ENCODE measurements around the gene CEP55.
A peak's percentile ranks its signal among the peaks of the same experiment; 100 is the strongest.
"Not testable (repeated sequence)": the region's sequence is repeated elsewhere in the genome, so short reads cannot be mapped to it uniquely, and the experiment has no call there.

The CEP55 gene

DNA sequence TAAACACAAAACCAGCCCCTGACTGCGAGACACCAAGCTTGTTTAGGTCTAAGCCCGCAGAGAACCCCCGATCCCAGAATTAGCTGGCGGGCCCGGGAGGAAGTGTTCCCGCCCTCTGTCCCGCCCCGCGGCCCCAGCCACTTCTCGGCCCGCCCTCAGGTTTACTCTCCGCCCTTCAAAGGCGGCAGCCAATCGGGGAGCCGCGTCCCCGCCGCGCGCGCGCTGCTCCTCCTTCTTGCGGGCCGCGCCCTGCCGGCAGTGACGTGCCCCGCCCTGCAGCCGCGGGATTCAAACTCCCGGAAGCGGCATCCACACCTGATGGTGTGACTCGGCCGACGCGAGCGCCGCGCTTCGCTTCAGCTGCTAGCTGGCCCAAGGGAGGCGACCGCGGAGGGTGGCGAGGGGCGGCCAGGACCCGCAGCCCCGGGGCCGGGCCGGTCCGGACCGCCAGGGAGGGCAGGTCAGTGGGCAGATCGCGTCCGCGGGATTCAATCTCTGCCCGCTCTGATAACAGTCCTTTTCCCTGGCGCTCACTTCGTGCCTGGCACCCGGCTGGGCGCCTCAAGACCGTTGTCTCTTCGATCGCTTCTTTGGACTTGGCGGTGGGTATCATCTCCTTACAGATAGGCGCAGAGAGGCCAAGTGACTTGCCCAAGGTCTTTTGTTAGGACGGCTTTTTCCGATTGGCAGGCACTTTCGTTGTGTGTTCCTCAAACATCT, at the start of gene CEP55:
TSS of gene CEP55 (plus strand) at position 291 of the 720 bp plus-strand sequence. CDS start 3,440 bp downstream, outside the sequence.
- peak; percentile 86 to 92 (median 89) for DNase-seq

DNA sequence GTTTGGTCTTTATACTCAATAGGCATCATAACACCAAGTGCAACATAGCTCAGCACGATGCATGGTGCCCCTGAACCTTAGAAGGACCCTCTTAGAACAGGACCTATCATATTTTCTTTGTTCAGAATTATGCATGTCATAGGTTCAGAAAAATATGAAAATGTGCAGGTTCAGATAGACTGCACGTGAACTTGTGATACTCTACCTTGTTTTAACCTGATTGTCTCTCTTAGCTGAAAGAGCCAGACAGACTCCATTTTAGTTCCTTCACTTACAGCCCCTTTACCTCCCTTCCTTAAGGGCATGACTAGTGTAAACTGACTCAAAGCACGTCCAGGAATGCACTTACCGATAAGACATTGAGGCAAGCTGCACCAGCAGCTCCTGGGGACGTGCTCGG, 49.4 kb upstream of the CEP55 start:
- no peak for DNase-seq

DNA sequence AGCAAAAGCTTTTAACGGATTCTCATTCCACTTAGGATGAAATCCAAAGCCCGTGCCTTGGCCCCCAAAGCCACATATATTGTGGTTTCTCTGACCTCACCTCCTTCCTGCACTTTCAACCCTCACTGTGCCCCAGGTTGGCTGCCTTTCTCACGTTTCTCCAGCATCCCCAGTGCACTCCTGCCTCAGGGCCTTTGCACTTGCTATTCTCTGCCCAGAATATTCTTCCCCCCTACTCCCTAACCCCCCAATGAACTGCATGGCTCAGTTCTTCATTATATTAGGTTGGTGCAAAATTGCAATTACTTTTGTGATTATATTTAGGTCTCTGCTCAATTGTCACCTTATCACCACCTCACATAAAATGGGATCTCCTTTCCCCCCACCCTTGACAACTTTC, 48.4 kb upstream of the CEP55 start:
- DNase-seq, result no peak

- no peak for DNase-seq
Measured at GRCh38 chr10:93451244-93451947, 45.0 kb upstream of the CEP55 start.

DNA sequence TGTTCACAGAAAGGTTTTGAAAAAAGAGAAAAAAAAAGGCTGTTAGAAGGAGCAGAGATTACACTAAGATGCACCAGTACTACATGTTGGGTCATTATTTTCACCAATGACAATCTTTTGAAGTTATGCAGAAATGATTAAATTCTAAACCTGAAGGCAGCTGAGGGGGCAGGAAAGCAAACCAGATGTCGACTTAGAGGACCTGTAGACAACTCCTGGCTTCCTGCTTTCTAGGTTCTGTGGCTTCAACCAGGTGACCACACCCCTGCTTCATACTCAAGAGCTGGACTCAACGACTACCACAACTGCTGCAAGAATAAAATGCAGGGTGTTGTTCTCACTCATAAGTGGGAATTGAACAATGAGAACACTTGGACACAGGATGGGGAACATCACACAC, 44.3 kb upstream of the CEP55 start:
- peak in 1 of 3 experiments; percentile 28 for DNase-seq

- DNase-seq, result no peak
Measured at GRCh38 chr10:93454146-93454545, 42.3 kb upstream of the CEP55 start.

GRCh38 chr10:93454736-93455135, 41.7 kb upstream of the CEP55 start:
- no peak for DNase-seq

GRCh38 chr10:93456480-93456879, 39.9 kb upstream of the CEP55 start:
- DNase-seq, result no peak

GRCh38 chr10:93457511-93457910, 38.9 kb upstream of the CEP55 start:
- no peak for DNase-seq

DNA sequence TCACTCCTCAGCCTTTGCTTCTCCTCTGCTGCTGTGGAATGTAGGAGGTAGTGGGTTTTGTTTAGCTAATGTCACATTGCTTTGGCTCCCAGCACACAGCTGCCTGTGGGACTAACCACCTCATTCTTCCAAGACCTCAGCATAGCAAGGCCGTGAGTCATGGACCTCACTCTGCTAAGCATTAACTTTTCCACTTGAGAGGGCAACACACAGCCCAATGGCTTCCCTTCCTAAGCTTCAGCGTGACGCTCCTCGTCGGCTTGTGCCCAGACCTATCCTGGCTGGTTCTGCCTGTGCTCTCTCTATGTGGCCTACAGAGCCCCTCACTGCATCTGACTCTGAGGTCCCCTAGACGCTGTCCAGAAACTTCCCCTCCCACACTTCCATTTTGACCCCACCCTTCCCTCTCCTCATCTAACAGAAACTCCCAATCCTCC, 37.6 kb upstream of the CEP55 start:
- DNase-seq, result no peak

DNA sequence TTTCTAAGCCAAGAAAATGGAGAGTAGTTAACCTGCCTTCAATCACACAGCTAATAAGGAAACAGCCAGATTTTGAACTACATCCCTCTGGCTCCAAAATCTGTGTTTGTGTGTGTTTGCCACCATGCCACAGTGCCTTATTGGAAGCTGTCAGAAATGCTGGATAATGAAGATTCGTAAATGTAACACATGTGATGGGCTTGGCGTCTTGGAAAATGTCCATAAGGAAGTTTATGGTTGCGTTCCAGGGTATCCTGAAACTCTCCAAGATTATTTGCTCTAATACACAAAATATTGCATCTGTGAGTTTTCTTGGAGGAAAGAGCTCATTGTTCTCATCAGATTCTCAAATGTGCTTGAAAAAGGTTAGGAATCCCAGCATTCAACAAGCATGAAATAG, 36.9 kb upstream of the CEP55 start:
- no peak for DNase-seq

DNA sequence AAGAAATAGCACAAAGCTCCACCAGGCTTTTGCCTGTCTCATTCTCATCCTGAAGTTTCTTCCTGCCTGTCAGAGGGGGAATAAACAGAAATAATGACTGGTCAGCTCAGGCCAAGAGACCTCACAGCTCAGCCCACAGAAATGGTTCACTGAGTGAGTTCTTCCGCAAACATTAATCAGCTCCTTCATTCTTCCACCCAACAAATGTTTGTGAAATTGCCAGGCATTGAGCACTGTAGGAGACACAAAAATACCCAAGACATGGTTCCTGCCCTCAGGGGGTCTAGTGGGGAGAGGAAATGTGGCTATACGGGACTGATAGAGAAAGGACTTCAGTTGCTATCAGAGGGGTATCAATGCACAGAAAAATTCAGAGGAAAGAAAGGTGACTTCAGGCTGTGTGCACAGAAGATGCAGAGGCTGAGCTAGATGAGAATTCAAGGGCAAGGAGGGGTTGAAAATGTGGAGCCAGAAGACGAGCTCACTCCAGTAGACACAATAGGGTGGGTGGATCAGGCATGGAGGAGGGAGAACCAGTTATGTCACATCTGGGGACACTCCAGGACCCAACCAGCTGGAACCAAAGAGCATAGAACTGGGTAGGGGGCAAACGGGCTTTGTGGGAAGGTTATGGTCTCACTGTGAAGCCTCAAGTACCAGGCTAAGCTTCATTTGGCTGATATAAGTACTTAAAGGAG, 35.2 kb upstream of the CEP55 start:
- DNase-seq, result peak in 2 of 3 experiments; percentile 15 to 88

- DNase-seq, result peak in 2 of 3 experiments; percentile 15 to 88
Measured at GRCh38 chr10:93461807-93462178, 34.6 kb upstream of the CEP55 start.

DNA sequence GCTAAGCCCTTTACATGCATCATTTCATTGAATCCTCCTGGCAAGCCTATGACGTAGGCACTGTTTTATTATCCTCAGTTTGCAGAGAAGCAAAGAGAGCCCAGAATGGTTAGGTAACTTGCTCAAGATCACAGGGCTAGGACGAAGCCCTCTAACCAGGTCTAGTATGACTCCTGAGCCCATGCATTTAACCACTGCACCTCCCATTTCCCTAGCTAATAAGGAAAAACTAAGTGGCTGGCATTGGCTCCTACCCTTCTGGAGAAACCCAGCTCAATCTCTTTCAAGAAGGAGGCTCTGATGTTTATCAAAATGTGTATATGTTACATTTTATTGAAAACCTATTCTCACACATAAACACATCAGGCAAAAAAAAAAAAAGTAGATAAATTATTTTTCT, 34.0 kb upstream of the CEP55 start:
- DNase-seq, result no peak

GRCh38 chr10:93462881-93463280, 33.5 kb upstream of the CEP55 start:
- DNase-seq, result no peak

GRCh38 chr10:93463723-93464476, 32.5 kb upstream of the CEP55 start:
- DNase-seq, result no peak

DNA sequence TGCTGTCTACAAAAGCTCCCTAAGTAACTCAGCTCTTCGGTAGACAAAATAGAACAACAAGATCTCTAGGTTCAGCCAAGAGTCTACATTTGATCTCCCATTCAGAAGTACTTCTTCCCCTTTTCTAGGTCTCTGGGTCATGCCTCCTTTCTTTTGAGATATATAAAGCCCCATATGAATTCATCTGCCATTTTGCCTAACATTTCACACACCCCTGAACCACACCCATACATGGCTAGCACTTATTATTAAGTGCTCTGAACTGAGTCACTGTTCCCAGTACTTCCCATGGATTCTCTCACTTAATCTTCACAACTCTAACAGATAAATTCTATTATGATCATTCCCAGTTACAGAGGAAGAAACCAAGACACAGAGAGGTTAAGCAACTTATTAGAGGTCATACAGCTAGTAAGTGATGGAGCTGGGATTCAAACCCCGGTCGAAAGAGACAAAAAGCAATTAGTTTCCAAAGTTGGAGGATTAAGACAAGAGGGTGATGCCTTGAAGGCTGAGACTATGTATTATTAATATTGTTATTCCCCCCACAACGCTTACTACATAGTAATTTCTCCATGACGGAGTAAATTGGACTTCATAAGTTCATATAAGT, 31.5 kb upstream of the CEP55 start:
- DNase-seq, result no peak

- DNase-seq, result peak in 1 of 3 experiments; percentile 16
Measured at GRCh38 chr10:93465806-93466675, 30.4 kb upstream of the CEP55 start.

GRCh38 chr10:93467635-93468034, 28.8 kb upstream of the CEP55 start:
- not testable (repeated sequence) for DNase-seq

DNA sequence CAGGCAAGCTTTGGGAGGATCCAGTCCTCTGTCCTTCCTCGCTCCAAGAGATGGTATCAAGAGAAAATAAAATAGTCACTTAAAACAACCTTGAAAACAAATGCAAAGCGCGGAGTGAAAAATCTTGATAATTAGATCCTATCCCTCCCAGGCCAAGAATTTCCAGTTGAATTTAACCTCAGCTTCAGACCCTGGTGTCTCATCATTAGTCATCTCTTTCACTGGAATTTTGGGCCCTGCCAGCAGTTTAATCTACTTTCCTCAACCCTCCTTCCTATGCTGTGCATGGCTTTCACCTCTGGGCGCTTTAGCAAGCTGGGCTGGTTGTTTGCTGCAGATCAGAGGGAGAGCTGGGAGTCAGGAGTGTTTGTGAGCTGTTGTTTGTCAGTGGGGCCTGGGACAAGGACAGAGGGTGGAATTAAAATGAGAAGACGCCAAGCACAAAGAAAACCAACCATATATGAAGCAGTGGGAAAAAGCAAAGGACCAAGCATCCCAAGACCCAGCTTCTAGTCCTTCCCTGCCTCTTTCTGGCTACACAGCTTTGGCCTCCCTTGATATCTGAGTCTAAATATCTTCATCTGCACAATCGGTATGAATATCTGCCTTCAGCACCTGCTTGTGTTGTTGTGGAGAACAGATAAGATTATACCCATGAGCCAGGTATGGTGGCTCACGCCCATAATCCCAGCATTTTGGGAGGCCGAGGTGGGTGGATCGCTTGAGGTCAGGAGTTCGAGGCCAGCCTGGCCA, 27.8 kb upstream of the CEP55 start:
- no peak for DNase-seq

GRCh38 chr10:93469454-93469853, 27.0 kb upstream of the CEP55 start:
- DNase-seq, result no peak
